ENCODE measurements around the gene CAMTA1. TPM values are rescaled to one million over a fixed set of nuclear protein-coding genes. Genes with fewer than 3 reads are reported as not detected.

CAMTA1 gene
- total and polyA plus RNA-seq, 4 donors = 48.1 to 140 (median 52.3) TPM

DNA sequence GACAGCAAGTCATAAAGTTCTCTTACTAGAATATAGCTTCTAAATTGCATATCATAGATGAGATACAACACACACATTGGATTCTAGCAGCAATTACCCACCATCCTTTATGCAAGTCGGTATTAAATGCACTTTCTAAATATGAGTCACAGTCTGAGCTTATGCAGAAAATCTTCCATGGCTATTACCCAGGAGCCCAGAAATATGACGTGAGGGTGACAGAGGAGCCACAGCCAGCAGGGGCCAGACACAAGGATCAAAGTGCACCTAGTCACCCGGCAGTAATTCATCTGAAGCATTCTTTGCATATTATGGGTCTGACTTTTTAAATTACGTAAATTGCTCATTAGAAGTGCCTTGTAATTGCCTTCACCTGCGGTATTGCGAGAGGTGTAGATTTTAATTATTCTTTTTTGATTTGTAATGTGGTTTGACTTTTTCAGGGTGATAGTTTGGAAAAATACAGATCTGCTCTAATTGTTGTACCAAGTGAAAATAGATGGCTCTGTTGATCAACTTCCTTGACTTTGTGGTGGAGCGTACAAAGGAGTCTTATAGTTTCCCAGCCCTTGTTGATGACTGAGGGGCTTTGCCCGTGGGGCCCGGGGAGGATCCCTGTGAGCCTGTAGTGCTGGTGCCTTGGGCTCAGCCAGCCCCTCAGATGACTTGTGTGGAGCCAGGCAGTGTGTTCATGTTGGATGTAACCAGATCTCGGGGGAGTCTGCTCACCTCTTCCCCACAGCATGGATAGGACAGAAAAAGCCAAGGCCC, 515.8 kb downstream of the CAMTA1 start:
- peaks cover 0 to 6% (median 3%) of the 10 kb centered on the region in 4 donors for H3K9me3 ChIP-seq (ENCODE audit: control insufficient read depth in 4 of 4, insufficient read depth in 3 of 4, low read length in 3 of 4)
- WGBS, 2 donors = 82 to 90% methylated on average over 10 of the region's 10 CpGs
- TF ChIP-seq, protein P1, sequence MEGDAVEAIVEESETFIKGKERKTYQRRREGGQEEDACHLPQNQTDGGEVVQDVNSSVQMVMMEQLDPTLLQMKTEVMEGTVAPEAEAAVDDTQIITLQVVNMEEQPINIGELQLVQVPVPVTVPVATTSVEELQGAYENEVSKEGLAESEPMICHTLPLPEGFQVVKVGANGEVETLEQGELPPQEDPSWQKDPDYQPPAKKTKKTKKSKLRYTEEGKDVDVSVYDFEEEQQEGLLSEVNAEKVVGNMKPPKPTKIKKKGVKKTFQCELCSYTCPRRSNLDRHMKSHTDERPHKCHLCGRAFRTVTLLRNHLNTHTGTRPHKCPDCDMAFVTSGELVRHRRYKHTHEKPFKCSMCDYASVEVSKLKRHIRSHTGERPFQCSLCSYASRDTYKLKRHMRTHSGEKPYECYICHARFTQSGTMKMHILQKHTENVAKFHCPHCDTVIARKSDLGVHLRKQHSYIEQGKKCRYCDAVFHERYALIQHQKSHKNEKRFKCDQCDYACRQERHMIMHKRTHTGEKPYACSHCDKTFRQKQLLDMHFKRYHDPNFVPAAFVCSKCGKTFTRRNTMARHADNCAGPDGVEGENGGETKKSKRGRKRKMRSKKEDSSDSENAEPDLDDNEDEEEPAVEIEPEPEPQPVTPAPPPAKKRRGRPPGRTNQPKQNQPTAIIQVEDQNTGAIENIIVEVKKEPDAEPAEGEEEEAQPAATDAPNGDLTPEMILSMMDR (IDR thresholded peaks at IDR 0.05; ENCODE audit: control extremely low read depth, extremely low read depth) = no peak
- H3K4me3 ChIP-seq = no peak overlapping the region
- ATAC-seq (ENCODE audit: insufficient read depth, low FRiP score) = no peak
- H3K4me1 ChIP-seq (ENCODE audit: control insufficient read depth in 5 of 5, insufficient read depth in 5 of 5, low read length in 5 of 5) = peaks cover 0 to 44% (median 10%) of the 10 kb centered on the region in 5 donors
- no peaks in the 10 kb centered on the region for H3K36me3 ChIP-seq (ENCODE audit: control insufficient read depth in 4 of 4, insufficient read depth in 4 of 4, low read length in 4 of 4)
- H3K9ac ChIP-seq (ENCODE audit: insufficient read depth in 1 of 2, low read length in 2 of 2) = no peak overlapping the region
- DNase-seq = no peak
- no peak overlapping the region for H3K27ac ChIP-seq (ENCODE audit: low read depth in 1 of 2, low read length in 1 of 2)
- H3K27me3 ChIP-seq (ENCODE audit: control insufficient read depth in 3 of 3, insufficient read depth in 3 of 3, low read length in 2 of 3) = no peaks in the 10 kb centered on the region

DNA sequence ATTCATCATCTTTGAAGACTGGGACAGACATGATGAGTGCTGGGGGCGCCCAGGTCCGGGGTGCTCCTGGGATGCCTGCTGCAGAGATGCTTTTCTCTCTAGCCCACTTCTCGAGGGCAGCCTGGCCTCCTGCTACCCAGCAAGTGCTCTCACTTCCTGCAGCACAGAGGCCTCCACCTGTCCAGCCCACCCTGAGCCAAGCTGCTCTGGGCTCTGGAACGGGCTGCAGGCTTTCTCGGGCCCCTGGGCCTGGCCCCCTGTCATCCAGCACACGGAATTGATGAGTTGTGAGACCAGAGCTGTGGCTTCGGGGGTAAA, 516.4 kb downstream of the CAMTA1 start:
- Histone ChIP-seq H3K4me3 (no peak overlapping the region), H3K27me3 (ENCODE audit: control insufficient read depth in 3 of 3, insufficient read depth in 3 of 3, low read length in 2 of 3) (no peaks in the 10 kb centered on the region), H3K36me3 (ENCODE audit: control insufficient read depth in 4 of 4, insufficient read depth in 4 of 4, low read length in 4 of 4) (no peaks in the 10 kb centered on the region), H3K4me1 (ENCODE audit: control insufficient read depth in 5 of 5, insufficient read depth in 5 of 5, low read length in 5 of 5) (peaks cover 0 to 44% (median 10%) of the 10 kb centered on the region in 5 donors), H3K9ac (ENCODE audit: insufficient read depth in 1 of 2, low read length in 2 of 2) (no peak overlapping the region), H3K9me3 (ENCODE audit: control insufficient read depth in 4 of 4, insufficient read depth in 3 of 4, low read length in 3 of 4) (peaks cover 0 to 4% (median 2%) of the 10 kb centered on the region in 4 donors), H3K27ac (ENCODE audit: low read depth in 1 of 2, low read length in 1 of 2) (no peak overlapping the region)
- no peak for ATAC-seq (ENCODE audit: insufficient read depth, low FRiP score)
- no peak for DNase-seq
- TF ChIP-seq, protein P1 (IDR thresholded peaks at IDR 0.05; ENCODE audit: control extremely low read depth, extremely low read depth) = no peak
- WGBS, 2 donors = 70 to 78% methylated on average over 7 of the region's 7 CpGs

DNA sequence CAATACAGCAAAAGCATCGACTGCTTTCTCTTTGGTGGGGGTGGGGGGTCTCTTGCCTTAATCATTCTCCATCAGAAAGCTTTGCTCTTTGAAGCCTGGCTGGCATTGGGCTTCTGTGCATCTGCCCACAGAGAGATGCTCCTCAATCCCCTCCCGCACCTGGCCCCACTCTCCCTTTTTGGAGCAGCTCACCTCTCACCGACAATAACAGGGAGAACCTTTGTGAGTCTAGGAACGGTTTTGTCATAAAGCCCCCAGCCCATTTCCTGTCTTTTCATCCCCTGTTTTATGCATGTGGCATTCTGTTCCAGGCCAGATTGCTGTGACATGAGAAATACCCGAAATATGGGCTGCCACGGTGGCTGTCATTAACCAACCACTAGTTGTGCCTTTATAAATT, 516.9 kb downstream of the CAMTA1 start:
- Histone ChIP-seq H3K9me3 (ENCODE audit: control insufficient read depth in 4 of 4, insufficient read depth in 3 of 4, low read length in 3 of 4) (peaks cover 0 to 4% (median under 1%) of the 10 kb centered on the region in 4 donors), H3K4me1 (ENCODE audit: control insufficient read depth in 5 of 5, insufficient read depth in 5 of 5, low read length in 5 of 5) (peaks cover 0 to 44% (median 10%) of the 10 kb centered on the region in 5 donors), H3K9ac (ENCODE audit: insufficient read depth in 1 of 2, low read length in 2 of 2) (no peak overlapping the region), H3K27ac (ENCODE audit: low read depth in 1 of 2, low read length in 1 of 2) (no peak overlapping the region), H3K4me3 (no peak overlapping the region), H3K27me3 (ENCODE audit: control insufficient read depth in 3 of 3, insufficient read depth in 3 of 3, low read length in 2 of 3) (no peaks in the 10 kb centered on the region), H3K36me3 (ENCODE audit: control insufficient read depth in 4 of 4, insufficient read depth in 4 of 4, low read length in 4 of 4) (no peaks in the 10 kb centered on the region)
- ATAC-seq (ENCODE audit: insufficient read depth, low FRiP score) = no peak
- TF ChIP-seq, protein P1 (IDR thresholded peaks at IDR 0.05; ENCODE audit: control extremely low read depth, extremely low read depth) = no peak
- 72 to 84% methylated on average over 6 of the region's 6 CpGs for WGBS, 2 donors
- no peak for DNase-seq

All from lung (tissue), 12 donors.